Effector memory CD4-positive, alpha-beta T cell (primary cell): ENCODE measurements around the gene BSG.

Source experiments
- DNase-seq, 3 donors: peaks; one replicate each; pipeline ENCODE4 v3.0.0-alpha.2; 2020
- H3K27ac ChIP-seq: 2 replicates; pipeline ENCODE4 v1.7.0; 2013; ENCODE audit warnings: mild to moderate bottlenecking, low read length, moderate library complexity; ENCODE audit not compliant: insufficient read depth, poor library complexity, severe bottlenecking
- H3K27me3 ChIP-seq: replicated peaks from 2 replicates; pipeline ENCODE4 v1.7.0; 2013; ENCODE audit warnings: mild to moderate bottlenecking, low read length; ENCODE audit not compliant: insufficient read depth, control insufficient read depth, poor library complexity, severe bottlenecking
- H3K36me3 ChIP-seq: 2 replicates; pipeline ENCODE4 v1.7.0; 2013; ENCODE audit warnings: mild to moderate bottlenecking, low read length, moderate library complexity; ENCODE audit not compliant: control insufficient read depth, insufficient read depth
- H3K4me1 ChIP-seq: 2 replicates; pipeline ENCODE4 v1.7.0; 2013; ENCODE audit warnings: low read length, mild to moderate bottlenecking; ENCODE audit not compliant: control insufficient read depth, insufficient read depth, poor library complexity, severe bottlenecking
- H3K4me3 ChIP-seq: 2 replicates; pipeline ENCODE4 v1.7.0; 2013; ENCODE audit warnings: low read length, low read depth, mild to moderate bottlenecking; ENCODE audit not compliant: insufficient read depth, poor library complexity, severe bottlenecking
- H3K9me3 ChIP-seq: 2 replicates; pipeline ENCODE4 v1.7.0; 2013; ENCODE audit warnings: mild to moderate bottlenecking, low read length, moderate library complexity; ENCODE audit not compliant: control insufficient read depth

BSG gene

DNA sequence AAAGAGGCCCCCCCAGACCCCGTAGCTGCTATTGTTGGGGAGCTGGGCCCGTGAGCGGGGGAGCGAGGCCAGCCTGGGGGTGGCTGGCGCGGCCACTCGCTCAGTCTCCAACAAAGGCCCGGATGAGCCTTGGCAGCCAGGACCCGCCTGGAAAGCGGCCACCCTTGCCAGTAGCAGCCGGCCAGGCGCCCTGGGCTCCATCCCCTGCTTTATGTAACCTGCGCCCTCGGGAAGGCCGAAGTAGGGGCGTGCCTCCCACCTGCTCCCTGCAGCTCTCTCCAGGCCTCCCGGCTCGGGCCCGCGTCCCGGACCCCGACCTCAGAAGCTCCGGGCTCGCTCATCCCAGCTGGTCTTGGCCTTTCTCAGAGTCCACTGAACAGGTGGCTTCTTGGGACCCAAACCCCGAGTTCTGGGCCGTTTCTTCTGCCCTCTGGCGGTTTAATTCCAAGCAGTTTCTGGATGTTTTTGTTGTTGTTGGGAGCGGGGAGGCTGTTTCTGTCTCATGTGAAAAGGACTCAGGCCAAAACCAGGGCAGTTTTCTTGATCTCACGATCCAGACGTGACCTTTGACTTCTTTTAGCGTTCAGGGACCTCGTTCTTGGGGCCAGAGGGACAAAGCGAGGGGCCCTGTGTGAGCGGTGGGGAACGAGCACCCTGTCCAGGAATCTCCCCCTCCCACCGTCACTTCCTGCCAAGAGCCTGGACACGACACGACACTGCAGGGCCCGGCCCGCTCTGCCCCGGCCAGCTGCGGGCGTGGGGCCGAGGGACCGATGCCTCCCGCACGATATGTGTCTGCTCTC is 39.6 kb upstream of the BSG start:
- peaks cover 21% of the 10 kb centered on the region for H3K36me3 ChIP-seq
- peak overlapping the region; percentile 65 for H3K27ac ChIP-seq
- peak in 1 of 3 donors; percentile 24 for DNase-seq
- H3K4me1 ChIP-seq: peaks cover 16% of the 10 kb centered on the region
- H3K9me3 ChIP-seq: no peaks in the 10 kb centered on the region
- no peaks in the 10 kb centered on the region for H3K27me3 ChIP-seq
- peak overlapping the region; percentile 78 for H3K4me3 ChIP-seq

DNA sequence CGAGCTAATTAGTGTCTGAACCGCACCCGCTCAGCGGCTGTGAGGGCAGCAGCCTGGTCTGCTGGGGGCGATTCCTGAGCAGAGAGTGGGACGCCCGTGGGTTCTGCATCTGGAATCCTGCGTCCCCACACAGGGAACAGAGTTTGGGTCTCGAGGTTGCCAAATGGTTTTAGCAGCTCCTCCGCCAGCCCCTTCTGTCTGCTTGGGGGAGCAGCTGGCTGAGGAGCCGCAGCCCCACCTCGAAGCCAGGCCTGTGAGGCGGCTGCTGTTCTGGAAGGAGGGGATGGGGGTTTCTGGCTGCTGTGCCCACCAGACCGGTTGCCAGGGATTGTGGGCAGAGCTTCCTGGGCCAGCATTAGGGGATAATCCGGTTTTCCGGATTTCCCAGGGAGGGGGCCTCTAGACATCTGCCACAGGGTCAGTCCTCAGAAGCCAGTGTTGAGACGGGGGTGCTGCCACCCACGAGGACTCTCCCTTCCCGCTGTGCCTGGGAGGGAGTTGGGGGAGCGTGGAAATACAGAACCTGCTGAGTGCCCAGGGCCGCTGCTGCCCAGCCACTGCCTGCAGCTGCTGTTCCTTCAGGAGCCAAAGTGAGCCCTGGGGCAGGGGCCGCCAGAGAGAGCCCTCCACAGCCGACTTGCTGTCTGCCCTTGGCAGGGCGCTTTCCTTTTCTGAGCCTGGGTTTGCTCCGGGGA is 38.9 kb upstream of the BSG start:
- DNase-seq: no peak
- Histone ChIP-seq H3K36me3 (peaks cover 28% of the 10 kb centered on the region), H3K4me3 (peak overlapping the region; percentile 78), H3K4me1 (peaks cover 16% of the 10 kb centered on the region), H3K27me3 (no peaks in the 10 kb centered on the region), H3K9me3 (no peaks in the 10 kb centered on the region), H3K27ac (no peak overlapping the region)

DNA sequence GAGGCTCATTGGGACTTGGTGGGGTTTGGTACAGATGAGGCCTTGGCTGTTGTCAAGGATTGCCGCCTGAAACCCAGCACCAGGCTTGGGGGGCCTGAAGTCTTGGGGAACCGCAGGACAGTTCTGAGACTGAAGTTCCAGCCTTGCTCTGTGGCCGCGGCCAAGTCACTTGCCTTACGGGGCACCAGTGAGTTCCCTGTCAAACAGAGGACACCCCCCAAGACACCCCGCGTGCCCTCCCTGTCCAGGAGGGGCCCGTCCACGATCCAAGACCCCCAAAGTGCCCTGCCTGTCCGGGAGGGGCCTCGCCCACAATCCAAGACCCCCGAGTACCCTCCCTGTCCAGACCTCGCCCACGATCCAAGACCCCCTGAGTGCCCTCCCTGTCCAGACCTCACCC is 38.3 kb upstream of the BSG start:
- Histone ChIP-seq H3K36me3 (peaks cover 33% of the 10 kb centered on the region), H3K27ac (no peak overlapping the region), H3K4me3 (no peak overlapping the region), H3K4me1 (peaks cover 16% of the 10 kb centered on the region), H3K27me3 (no peaks in the 10 kb centered on the region), H3K9me3 (no peaks in the 10 kb centered on the region)
- DNase-seq: no peak

DNA sequence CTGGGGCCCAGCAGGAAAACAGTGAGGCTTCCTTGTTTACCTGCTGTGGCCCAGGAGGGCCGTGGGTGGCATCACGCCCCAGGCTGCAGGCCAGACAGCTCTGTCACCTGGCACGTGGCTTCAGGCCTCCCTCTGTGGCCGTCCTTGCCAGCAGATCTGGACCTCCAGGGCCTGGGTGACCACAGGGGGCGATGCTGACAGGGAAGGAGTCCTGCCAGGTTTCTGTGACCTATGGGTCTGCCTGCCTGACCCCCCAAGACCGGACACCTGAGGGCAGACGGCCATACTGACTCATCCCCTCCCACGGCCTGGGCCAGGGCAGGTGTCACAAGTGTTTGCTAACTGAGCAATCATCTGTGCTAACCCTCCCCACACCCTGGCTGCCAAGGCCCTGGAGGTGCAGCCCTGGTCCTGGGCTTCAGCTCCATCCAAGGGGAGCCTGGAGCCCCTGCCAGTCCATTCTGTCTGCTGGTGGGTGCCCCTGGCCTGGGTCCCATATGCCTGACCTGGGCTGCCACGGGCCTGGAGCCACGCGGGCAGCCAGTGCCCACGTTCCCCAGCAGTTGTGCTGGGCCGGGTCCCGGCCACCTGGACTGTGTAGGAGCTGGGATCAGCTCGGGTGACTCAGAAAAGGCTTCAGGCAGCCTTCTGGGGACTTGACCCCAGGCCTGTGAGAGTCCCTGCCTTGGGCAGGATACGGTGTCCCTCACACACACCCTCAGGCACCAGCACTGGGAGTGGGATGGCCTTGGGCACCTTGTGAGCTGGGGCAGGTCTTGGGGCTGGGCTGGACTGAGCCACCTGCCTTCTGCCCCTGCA is 37.2 kb upstream of the BSG start:
- H3K36me3 ChIP-seq: peaks cover 40% of the 10 kb centered on the region
- no peaks in the 10 kb centered on the region for H3K27me3 ChIP-seq
- DNase-seq: no peak
- no peaks in the 10 kb centered on the region for H3K9me3 ChIP-seq
- H3K27ac ChIP-seq: no peak overlapping the region
- H3K4me1 ChIP-seq: peaks cover 16% of the 10 kb centered on the region
- H3K4me3 ChIP-seq: no peak overlapping the region

DNA sequence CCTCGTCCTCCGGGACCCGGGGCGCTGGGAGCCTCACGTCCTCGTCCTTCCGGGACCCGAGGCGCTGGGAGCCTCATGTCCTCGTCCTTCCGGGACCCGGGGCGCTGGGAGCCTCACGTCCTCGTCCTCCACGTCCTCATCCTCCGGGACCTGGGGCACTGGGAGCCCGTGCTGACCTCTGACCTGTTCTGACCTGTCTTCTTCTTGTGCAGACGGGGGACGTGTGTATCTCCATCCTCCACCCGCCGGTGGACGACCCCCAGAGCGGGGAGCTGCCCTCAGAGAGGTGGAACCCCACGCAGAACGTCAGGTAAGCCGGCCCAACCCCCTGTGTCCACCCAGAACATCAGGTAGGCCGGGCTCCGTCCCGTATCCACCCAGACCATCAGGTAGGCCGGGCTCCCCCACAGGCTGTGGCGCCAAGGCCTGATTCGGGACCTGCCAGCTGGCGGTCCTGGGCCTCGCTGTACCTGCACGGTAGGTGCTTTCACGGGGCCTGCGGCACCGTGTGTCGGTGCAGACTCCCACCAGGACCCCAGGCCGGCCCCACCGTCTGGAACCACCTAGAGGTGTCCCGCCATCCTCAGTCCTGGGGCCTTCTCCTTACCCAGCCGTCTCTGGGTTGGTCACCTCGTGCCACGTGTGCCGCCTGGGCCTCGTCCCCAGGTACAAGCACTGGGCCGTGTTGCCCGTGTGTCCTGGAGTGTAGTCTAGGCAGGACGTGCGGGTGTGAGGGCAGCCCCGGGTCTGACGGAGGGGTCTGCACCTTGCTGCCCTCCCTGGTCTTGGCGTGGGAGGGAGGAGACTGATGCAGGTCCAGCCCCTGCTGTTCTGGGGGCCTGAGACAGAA is 36.1 kb upstream of the BSG start:
- H3K27ac ChIP-seq: no peak overlapping the region
- DNase-seq: no peak
- peaks cover 42% of the 10 kb centered on the region for H3K36me3 ChIP-seq
- H3K27me3 ChIP-seq: no peaks in the 10 kb centered on the region
- peaks cover 16% of the 10 kb centered on the region for H3K4me1 ChIP-seq
- H3K9me3 ChIP-seq: no peaks in the 10 kb centered on the region
- no peak overlapping the region for H3K4me3 ChIP-seq

DNA sequence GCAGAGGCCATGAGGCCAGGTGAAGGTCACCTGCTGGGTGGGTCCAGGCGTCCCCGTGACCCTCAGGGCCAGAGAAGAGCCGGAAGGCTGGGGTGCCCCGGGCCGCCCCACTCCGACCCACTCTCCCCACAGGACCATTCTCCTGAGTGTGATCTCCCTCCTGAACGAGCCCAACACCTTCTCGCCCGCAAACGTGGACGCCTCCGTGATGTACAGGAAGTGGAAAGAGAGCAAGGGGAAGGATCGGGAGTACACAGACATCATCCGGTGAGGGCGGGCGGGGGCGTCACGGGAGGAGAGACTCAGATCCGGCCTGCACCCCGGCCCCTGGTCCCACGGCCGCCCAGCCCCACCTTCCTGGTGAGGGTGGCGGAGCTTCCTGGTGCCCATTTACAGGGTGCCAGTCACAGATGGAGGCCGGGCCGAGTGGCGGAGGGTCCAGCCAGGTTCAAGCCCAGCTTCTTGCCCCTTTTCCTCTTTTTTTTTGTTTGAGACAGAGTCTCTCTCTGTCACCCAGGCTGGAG is 35.5 kb upstream of the BSG start:
- Histone ChIP-seq H3K9me3 (no peaks in the 10 kb centered on the region), H3K27ac (no peak overlapping the region), H3K4me1 (peaks cover 16% of the 10 kb centered on the region), H3K4me3 (no peak overlapping the region), H3K36me3 (peaks cover 48% of the 10 kb centered on the region), H3K27me3 (no peaks in the 10 kb centered on the region)
- no peak for DNase-seq

DNA sequence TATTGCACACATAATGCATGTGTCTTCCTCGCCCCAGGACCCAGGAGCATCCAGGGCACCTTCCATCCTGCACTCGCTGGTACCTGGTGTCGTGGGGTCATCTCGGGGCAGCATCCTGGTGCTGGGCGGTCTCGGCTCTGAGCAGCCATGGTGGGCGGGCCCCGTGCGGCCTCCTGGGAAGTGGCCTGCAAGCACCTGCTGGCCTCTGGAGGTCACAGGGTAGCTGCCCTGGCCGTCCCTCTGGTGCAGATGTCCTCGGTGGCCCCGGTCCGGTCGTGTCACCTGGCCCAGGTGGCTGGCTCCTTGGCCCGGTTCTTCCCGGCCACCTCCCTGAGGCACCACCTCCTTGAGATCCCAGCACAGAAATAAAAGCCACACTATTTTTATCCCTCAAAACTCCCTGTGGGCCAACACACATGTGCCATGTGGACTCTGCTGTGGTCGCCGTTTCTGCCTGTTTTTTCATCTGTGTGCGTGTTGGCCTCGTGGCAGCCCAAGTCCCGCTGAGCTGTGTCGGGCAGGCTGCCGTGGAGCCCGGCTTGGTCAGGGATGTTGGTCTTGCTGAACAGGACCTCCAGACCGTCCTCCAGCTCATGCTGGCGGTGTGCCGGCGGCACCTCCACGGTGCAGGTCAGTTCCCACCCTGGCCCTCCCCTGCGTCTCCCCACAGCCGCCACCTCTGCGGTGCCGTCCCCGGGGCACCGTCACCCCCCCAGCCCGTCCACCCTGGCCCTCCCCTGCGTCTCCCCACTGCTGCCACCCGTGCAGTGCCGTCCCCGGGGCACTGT is 33.6 kb upstream of the BSG start:
- peaks cover 5% of the 10 kb centered on the region for H3K4me1 ChIP-seq
- H3K27ac ChIP-seq: no peak overlapping the region
- no peaks in the 10 kb centered on the region for H3K9me3 ChIP-seq
- H3K4me3 ChIP-seq: no peak overlapping the region
- DNase-seq: no peak
- peaks cover 48% of the 10 kb centered on the region for H3K36me3 ChIP-seq
- H3K27me3 ChIP-seq: no peaks in the 10 kb centered on the region

DNA sequence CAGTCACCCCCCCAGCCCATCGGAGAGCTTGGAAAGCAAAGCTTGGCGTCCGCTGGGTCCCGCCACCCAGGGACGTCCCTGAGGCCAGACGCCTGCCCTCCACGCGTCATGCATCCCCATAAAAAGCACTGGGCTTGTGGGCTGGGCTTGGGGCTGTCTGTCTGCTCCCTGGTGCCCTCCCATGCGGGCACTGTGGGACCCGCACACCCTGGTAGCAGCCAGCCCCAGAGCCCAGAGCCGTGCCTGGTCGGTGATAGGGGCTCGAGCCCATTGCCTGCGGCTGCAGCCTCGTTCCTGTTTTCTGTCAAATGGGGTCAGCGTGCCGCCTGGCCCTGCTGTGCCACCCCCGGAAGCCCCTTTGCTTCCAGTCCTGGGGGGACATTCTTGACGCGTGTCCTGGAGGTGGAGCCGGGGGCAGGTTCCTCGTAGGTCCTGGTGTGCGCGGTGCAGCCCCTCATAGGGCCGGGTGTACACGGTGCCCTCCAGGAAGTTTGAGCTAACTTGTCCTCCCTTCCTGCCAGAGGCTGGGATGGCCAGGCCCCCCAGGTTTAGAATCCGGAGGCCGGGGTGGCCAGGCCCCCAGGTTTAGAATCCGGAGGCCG is 32.9 kb upstream of the BSG start:
- H3K27me3 ChIP-seq: no peaks in the 10 kb centered on the region
- H3K27ac ChIP-seq: no peak overlapping the region
- peaks cover 11% of the 10 kb centered on the region for H3K4me1 ChIP-seq
- no peaks in the 10 kb centered on the region for H3K9me3 ChIP-seq
- H3K36me3 ChIP-seq: peaks cover 48% of the 10 kb centered on the region
- no peak overlapping the region for H3K4me3 ChIP-seq
- no peak for DNase-seq
